Stimulated activated CD8-positive, alpha-beta memory T cell treated with anti-CD3 and anti-CD28 coated beads, Interleukin-4, amount 100 ng/mL, for 48 hours (primary cell): ENCODE data around the gene MSTO1.
"Not testable (repeated sequence)": the region's sequence is repeated elsewhere in the genome, so short reads cannot be mapped to it uniquely, and the experiment has no call there.

ENCODE experiments used
- DNase-seq: peaks from one replicate; pipeline ENCODE4 v3.0.0-alpha.2; 2020

MSTO1 gene

GRCh38 chr1:155609515-155610256 lies at the start of gene MSTO1:
TSS of gene MSTO1 (plus strand) at chr1:155610218. CDS start at chr1:155610249, 31 bp downstream.
- peak; percentile 99 for DNase-seq

GRCh38 chr1:155561779-155562580 lies 48.0 kb upstream of the MSTO1 start:
- peak; percentile 77 for DNase-seq

- peak; percentile 95 for DNase-seq
Observed at GRCh38 chr1:155562581-155563376, 47.2 kb upstream of the MSTO1 start, which contains the start of gene ASH1L. TSS of gene ASH1L (minus strand) at chr1:155562803. CDS start at chr1:155521519, 41,284 bp downstream.

- DNase-seq, result not testable (repeated sequence)
Observed at GRCh38 chr1:155563377-155564022, 46.5 kb upstream of the MSTO1 start.

GRCh38 chr1:155569988-155570592 lies 39.9 kb upstream of the MSTO1 start:
- no peak for DNase-seq

- no peak for DNase-seq
Observed at GRCh38 chr1:155570593-155570990, 39.4 kb upstream of the MSTO1 start.

- peak; percentile 12 for DNase-seq
Observed at GRCh38 chr1:155574077-155574476, 35.9 kb upstream of the MSTO1 start.

GRCh38 chr1:155575608-155576007 lies 34.4 kb upstream of the MSTO1 start:
- not testable (repeated sequence) for DNase-seq

- not testable (repeated sequence) for DNase-seq
Observed at GRCh38 chr1:155583846-155584245, 26.2 kb upstream of the MSTO1 start.

GRCh38 chr1:155589282-155589681 lies 20.7 kb upstream of the MSTO1 start:
- not testable (repeated sequence) for DNase-seq

- DNase-seq, result not testable (repeated sequence)
Observed at GRCh38 chr1:155590516-155591247, 19.3 kb upstream of the MSTO1 start.

GRCh38 chr1:155591770-155592169 lies 18.2 kb upstream of the MSTO1 start:
- DNase-seq, result no peak

GRCh38 chr1:155595877-155596474 lies 14.0 kb upstream of the MSTO1 start:
- DNase-seq, result not testable (repeated sequence)

- DNase-seq, result no peak
Observed at GRCh38 chr1:155596864-155597263, 13.2 kb upstream of the MSTO1 start.

- DNase-seq, result no peak
Observed at GRCh38 chr1:155598842-155599331, 11.1 kb upstream of the MSTO1 start.

- not testable (repeated sequence) for DNase-seq
Observed at GRCh38 chr1:155599828-155600572, 10.0 kb upstream of the MSTO1 start.

GRCh38 chr1:155607708-155608107 lies 2.3 kb upstream of the MSTO1 start:
- DNase-seq, result no peak

GRCh38 chr1:155608888-155609225 lies 1.2 kb upstream of the MSTO1 start:
- DNase-seq, result no peak

GRCh38 chr1:155610257-155610647 lies 234 bp downstream of the MSTO1 start:
- not testable (repeated sequence) for DNase-seq

GRCh38 chr1:155613226-155613625 lies 3.2 kb downstream of the MSTO1 start:
- not testable (repeated sequence) for DNase-seq
